GM13976 (cell line): Measurements from ENCODE around the gene PC.

Experiments used
- DNase-seq: peaks from one replicate; pipeline ENCODE4 v3.0.0; 2012; ENCODE audit warnings: low spot score
- CTCF ChIP-seq: IDR thresholded peaks from 2 replicates; pipeline ENCODE4 v1.5.1; 2012; ENCODE audit warnings: borderline replicate concordance, mild to moderate bottlenecking; ENCODE audit not compliant: insufficient read depth; ENCODE audit errors: extremely low read depth, missing control alignments, control extremely low read depth
- in situ Hi-C: fragments of 300-500 bp; cut with MboI; formaldehyde crosslinking; loops from one replicate; pipeline ENCODE4 v1.12.0; 2022; ENCODE audit warnings: low sequenced_read_pairs, mixed read lengths, inconsistent platforms; ENCODE audit not compliant: unreplicated experiment

PC gene

GRCh38 chr11:66922551-66922950, 35.6 kb downstream of the PC start:
- in situ Hi-C loops: no loop called here
- DNase-seq: no peak
- no peak for TF ChIP-seq CTCF

GRCh38 chr11:66920978-66921784, 37.0 kb downstream of the PC start:
- TF ChIP-seq CTCF: no peak
- DNase-seq: no peak
- in situ Hi-C loops: no loop called here

- DNase-seq: no peak
- in situ Hi-C loops: no loop called here
- no peak for TF ChIP-seq CTCF
Measured at GRCh38 chr11:66919923-66920322, 38.3 kb downstream of the PC start.

- no peak for TF ChIP-seq CTCF
- in situ Hi-C loops: no loop called here
- DNase-seq: no peak
Measured at GRCh38 chr11:66918741-66919140, 39.4 kb downstream of the PC start.

- TF ChIP-seq CTCF: no peak
- DNase-seq: no peak
- in situ Hi-C loops: no loop called here
Measured at GRCh38 chr11:66915866-66916265, 42.3 kb downstream of the PC start.

- in situ Hi-C loops: no loop called here
- TF ChIP-seq CTCF: no peak
- no peak for DNase-seq
Measured at GRCh38 chr11:66915046-66915832, 42.9 kb downstream of the PC start.
